Skeletal muscle tissue (tissue), 4 donors: ENCODE measurements around the gene WHRN. TPM values are rescaled to one million over a fixed set of nuclear protein-coding genes. Genes with fewer than 3 reads are reported as not detected.

Source experiments
- H3K27ac ChIP-seq: one replicate; pipeline ENCODE4 v1.7.0; 2013; ENCODE audit warnings: mild to moderate bottlenecking, low read depth, low read length, inconsistent platforms
- H3K27me3 ChIP-seq, 3 donors: one replicate each; pipeline ENCODE4 v1.7.0; 2013; ENCODE audit warnings: low read length in 3 of 3; ENCODE audit not compliant: control insufficient read depth in 3 of 3, insufficient read depth in 3 of 3
- H3K36me3 ChIP-seq, 3 donors: one replicate each; pipeline ENCODE4 v1.7.0; 2013; ENCODE audit warnings: low read length in 3 of 3; ENCODE audit not compliant: control insufficient read depth in 3 of 3, insufficient read depth in 3 of 3
- H3K4me1 ChIP-seq, 3 donors: one replicate each; pipeline ENCODE4 v1.7.0; 2013; ENCODE audit warnings: low read length in 3 of 3, mild to moderate bottlenecking in 3 of 3; ENCODE audit not compliant: control insufficient read depth in 3 of 3, insufficient read depth in 3 of 3
- H3K4me3 ChIP-seq, 3 donors: one replicate each; pipeline ENCODE4 v1.7.0; 2013; ENCODE audit warnings: low read length in 3 of 3
- H3K9ac ChIP-seq, 3 donors: one replicate each; pipeline ENCODE4 v1.7.0; 2013; ENCODE audit warnings: low read length in 3 of 3, mild to moderate bottlenecking in 3 of 3, moderate library complexity in 2 of 3, low read depth in 1 of 3
- H3K9me3 ChIP-seq, 3 donors: one replicate each; pipeline ENCODE4 v1.7.0; 2013; ENCODE audit warnings: low read length in 3 of 3; ENCODE audit not compliant: control insufficient read depth in 3 of 3
- total RNA-seq: library from RNA; depleted of rRNA; stranded (reverse); fragments of >200 nt; gene quantifications from one replicate; pipeline ENCODE4 v1.2.3, GENCODE V29; 2014
- donor health status: Osteomylitis.

The WHRN gene
- total RNA-seq, 1 donor from 2014 or later = 0.52 TPM

DNA sequence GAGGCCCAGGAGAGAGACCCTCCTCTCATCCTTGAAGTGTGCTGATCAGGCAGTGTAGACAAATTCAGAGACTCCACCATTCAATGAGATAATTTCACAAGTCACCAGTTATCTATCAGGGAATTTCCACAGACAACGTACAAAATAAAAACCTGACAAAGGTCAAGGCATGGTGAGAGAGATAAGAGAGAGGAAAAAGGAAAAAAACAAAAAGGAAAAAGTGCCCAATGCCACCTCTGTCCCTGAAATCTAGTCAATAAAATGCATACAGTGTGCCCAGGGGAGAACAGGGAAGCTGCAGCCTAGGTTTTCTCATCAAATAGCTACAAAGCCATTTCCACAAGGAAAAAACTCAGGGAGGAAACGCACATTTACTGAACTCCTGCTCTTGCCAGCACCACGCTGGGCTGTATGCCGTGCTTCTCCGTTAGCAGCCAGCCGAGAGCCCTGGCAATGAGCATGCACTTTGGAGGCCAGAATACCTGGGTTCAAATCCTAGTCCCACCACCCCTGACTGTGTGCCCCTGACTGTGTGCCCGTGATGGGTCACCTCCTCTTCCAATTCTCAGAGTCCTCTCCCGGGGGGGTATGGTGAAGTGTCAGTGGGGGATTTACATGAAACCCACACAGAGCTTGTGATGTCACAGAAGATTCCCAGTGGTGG is 11.6 kb downstream of the WHRN start:
- Histone ChIP-seq H3K27ac (no peak overlapping the region), H3K9ac (no peak overlapping the region), H3K4me1 (no peaks in the 10 kb centered on the region), H3K27me3 (peaks cover 0 to 10% (median 8%) of the 10 kb centered on the region in 3 donors), H3K4me3 (no peak overlapping the region), H3K9me3 (no peaks in the 10 kb centered on the region), H3K36me3 (no peaks in the 10 kb centered on the region)

DNA sequence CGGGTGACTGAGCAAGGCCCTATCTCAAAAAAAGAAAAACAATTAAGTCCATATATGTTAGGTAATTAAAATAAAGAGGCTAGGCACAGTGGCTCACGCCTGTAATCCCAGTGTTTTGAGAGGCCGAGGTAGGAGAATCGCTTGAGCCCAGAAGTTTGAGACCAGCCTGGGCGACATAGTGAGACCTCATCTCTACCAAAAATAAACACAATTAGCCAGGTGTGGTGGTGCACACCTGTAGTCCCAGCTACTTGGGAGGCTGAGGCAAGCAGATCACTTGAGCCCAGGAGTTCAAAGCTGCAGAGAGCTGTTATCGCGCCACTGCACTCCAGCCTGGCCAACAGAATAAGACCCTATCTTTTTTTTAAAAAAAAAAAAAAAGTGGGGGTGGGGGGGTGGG is 12.3 kb downstream of the WHRN start:
- Histone ChIP-seq H3K4me1 (no peaks in the 10 kb centered on the region), H3K9me3 (no peaks in the 10 kb centered on the region), H3K4me3 (no peak overlapping the region), H3K27ac (no peak overlapping the region), H3K9ac (no peak overlapping the region), H3K27me3 (peaks cover 0 to 4% (median 4%) of the 10 kb centered on the region in 3 donors), H3K36me3 (no peaks in the 10 kb centered on the region)

DNA sequence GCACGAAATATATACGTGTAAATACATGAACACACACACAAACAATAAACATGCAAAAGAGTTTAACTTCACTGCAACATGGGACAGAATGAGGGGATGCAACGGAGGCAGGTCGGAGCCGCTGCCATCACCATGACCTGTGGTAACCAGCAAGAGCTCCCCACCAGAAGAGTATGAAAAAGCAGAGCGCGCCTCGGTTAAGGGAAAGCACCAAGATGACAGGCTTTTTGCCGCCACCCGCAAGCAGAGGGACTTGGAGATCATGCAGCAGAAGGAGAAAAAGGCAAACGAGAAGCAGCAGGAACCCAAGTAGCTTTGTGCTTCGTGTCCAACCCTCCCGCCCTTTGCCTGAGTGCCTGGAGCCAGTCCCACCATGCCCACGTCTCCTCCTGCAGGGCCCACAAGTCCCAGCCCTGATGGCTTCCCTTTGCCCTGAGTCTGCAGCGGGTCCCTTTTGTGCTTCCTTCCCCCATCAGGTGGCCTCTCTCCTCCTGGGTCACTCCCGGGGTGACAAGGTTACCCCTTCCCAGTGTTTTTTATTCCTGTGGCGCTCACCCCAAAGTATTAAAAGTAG is 13.8 kb downstream of the WHRN start:
- Histone ChIP-seq H3K27ac (no peak overlapping the region), H3K9me3 (no peaks in the 10 kb centered on the region), H3K36me3 (no peaks in the 10 kb centered on the region), H3K27me3 (peaks cover 0 to 4% (median 2%) of the 10 kb centered on the region in 3 donors), H3K9ac (no peak overlapping the region), H3K4me1 (no peaks in the 10 kb centered on the region), H3K4me3 (no peak overlapping the region)

DNA sequence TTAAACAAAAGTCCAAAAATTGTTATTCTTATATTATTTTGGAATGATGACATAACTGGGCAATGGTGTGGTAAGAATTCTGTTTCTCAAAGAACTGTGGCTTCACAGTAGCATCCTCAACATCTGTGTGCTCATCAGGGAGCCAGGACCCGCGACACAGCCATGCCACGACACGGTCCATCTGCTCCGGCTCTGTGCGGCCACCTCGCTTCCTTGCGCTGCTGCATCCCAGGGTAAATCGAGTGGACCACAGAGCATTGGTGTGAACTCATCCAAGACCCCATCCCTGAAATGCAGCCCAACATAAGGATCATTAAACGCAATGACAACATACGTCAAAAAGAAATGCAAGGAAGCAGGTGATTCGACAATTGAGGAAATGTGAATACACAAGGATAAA is 15.3 kb downstream of the WHRN start:
- no peaks in the 10 kb centered on the region for H3K36me3 ChIP-seq
- H3K9me3 ChIP-seq = no peaks in the 10 kb centered on the region
- H3K4me1 ChIP-seq = no peaks in the 10 kb centered on the region
- no peak overlapping the region for H3K9ac ChIP-seq
- H3K27ac ChIP-seq = no peak overlapping the region
- peaks cover 0 to 2% (median 0%) of the 10 kb centered on the region in 3 donors for H3K27me3 ChIP-seq
- H3K4me3 ChIP-seq = no peak overlapping the region

DNA sequence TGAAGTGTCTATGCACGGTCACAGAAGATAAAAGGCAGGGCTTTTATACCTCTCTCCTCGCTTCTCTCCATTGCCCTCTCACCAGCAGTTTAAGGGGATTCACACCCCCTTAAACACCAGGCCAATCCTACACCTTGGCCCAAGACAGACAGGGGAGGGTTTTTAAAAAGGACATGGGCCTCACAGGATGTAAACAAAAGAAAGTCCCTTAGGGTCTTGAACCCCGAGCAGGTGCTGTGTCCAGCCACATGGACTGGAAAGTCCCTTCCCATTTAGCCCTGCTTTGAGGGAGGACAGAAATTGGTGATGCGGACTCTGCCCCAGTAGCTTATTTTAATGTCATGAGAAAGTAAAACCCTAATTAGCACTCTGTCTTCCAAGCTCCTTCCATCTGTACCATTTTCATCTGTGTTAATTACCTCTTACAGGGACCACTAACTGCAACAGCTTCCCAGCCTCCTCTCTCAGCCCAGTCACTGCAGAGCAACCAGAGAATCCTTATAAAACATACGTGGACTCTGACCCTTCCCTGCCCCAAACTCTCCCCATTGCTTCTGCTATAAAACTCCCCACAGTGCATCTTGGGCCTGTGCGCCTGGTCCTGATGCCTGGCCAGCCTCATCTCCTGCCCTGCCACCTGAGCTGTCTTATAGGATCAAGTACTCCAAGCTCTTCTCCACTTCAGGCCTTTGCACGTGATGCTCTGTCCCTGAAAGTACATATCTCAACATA is 16.7 kb downstream of the WHRN start:
- Histone ChIP-seq H3K27ac (no peak overlapping the region), H3K9me3 (no peaks in the 10 kb centered on the region), H3K9ac (no peak overlapping the region), H3K4me3 (no peak overlapping the region), H3K4me1 (no peaks in the 10 kb centered on the region), H3K27me3 (no peaks in the 10 kb centered on the region), H3K36me3 (no peaks in the 10 kb centered on the region)

DNA sequence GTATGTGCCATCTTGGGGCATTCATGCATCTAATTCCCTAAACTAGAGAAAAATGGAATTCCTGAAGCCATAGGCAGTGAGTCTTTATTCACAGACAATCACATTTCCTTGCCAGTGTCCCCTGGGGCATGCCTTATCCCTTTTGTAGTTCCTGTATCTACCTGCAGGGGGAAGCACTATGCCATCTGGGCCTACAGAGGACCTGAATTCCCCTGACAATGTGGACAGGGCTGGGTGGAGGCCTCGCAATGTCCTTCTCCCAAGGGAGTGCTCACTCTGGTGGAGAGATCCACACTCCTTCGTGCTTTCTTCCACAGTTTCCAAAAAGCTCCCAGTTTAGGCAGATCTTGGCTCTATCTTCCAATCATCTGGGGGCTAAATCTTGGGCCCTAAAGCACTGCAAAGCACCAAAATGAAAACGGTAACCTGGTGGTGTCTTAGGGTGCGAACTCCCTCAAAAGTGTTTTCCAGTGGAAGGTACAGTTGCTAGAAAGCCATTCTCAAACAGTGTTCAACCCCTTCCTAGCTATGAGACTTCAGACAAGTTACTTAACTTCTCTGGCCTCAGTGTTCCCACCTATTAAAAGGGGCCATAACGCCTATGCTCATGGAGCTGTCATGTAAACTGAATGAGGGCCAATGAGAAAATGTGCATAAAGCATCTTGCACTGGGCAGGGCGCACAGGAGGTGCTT is 17.5 kb downstream of the WHRN start:
- H3K36me3 ChIP-seq = no peaks in the 10 kb centered on the region
- H3K4me1 ChIP-seq = no peaks in the 10 kb centered on the region
- no peak overlapping the region for H3K9ac ChIP-seq
- H3K27ac ChIP-seq = no peak overlapping the region
- H3K4me3 ChIP-seq = no peak overlapping the region
- H3K9me3 ChIP-seq = no peaks in the 10 kb centered on the region
- H3K27me3 ChIP-seq = no peaks in the 10 kb centered on the region

DNA sequence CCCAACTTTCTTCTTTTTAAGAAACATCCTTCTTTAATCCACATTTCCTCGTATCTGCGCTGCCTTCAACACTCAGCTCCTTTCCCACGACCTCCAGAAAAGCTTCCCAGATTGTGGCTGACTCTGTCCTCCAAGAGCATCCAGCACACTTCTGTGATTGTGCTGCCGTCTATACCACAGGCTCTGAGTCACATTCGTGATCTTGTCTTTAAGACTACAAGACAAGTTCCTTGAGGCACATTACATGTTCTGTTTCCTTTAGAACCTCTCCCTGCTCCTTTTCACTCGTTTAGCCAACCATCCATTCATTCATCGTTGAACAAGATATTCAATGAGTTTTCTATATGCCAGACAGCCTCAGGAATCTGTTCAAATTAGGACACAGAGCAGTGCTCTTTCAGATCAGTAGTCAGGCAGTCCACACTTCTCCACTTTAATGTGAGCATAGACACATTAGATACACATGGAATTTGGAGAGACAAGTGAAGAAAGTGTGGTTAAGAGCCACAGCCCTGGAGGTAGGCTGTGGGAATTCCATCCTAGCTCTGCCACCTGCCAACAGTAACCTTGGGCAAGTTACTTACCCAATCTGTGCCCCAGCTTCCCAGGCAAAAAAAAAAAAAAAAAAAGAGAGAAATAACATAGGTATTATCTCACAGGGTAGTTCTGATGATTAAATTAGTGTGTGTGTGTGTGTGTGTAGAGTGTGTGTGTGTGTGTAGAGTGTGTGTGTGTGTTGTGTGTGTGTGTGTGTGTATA is 18.9 kb downstream of the WHRN start:
- Histone ChIP-seq H3K4me3 (no peak overlapping the region), H3K36me3 (no peaks in the 10 kb centered on the region), H3K9ac (no peak overlapping the region), H3K9me3 (no peaks in the 10 kb centered on the region), H3K4me1 (no peaks in the 10 kb centered on the region), H3K27ac (no peak overlapping the region), H3K27me3 (peaks cover 0 to 1% (median 0%) of the 10 kb centered on the region in 3 donors)

DNA sequence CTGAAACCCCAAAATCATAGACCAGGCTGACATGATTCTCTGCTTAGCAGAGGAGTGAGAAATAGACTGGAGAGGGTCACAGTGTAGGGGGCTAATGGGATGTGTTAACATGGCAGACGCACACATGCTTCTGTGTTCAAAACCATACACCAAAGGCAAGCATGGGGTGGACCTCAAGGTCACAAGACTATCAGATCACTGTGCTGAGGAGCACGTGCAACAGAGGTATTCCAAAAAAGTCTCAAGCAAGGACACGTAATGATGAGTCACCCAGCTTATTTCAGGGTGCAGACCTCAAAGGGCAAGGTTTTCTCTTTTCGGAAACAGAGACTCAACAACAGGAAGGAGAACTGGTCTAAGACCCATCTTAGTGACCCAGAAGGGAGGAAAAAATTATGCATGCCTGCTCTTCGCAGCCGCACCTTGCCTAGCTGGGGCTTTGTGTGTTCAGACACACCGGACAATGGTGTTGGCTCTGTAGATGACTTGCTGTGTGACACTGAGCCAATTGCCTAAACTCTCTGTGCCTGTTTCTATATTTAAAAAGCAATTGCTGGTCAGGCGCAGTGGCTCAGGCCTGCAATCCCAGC is 20.3 kb downstream of the WHRN start:
- Histone ChIP-seq H3K27ac (no peak overlapping the region), H3K4me3 (no peak overlapping the region), H3K36me3 (no peaks in the 10 kb centered on the region), H3K9me3 (no peaks in the 10 kb centered on the region), H3K27me3 (peaks cover 0 to 3% (median 0%) of the 10 kb centered on the region in 3 donors), H3K4me1 (no peaks in the 10 kb centered on the region), H3K9ac (no peak overlapping the region)

DNA sequence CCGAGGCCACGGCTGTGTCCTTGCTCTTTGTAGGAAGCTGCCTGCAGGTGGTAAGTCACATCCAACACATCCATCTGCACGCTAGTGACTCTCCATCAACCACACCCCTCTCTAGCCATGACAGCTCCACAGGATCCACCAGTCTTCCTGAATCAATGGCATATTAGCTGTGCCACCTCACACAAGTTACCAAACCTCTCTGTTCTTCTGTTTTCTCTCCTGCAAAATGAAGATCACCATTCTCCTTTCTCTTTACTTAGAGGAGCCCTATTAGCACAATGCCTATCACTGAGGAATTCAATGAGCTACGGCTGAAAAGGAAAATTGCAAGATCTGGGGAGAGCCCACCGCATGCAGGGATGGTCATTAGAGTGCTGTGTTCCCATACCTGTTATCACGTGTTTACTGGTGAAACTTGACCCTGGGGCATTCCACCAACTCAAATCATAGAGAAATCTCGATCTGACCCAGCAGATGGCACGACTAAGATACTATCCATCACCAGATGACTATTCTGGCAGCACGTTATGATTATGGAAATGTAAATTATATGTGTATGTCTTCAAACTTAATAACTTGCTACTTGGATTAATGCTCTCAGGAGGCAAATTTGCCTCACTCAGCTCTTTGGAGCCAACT is 20.9 kb downstream of the WHRN start:
- peaks cover 0 to 3% (median 0%) of the 10 kb centered on the region in 3 donors for H3K27me3 ChIP-seq
- no peaks in the 10 kb centered on the region for H3K36me3 ChIP-seq
- no peaks in the 10 kb centered on the region for H3K9me3 ChIP-seq
- no peak overlapping the region for H3K4me3 ChIP-seq
- H3K9ac ChIP-seq = no peak overlapping the region
- H3K27ac ChIP-seq = no peak overlapping the region
- no peaks in the 10 kb centered on the region for H3K4me1 ChIP-seq
